ENCODE data around the gene SHISAL1. TPM values are rescaled to one million over a fixed set of nuclear protein-coding genes. Genes with fewer than 3 reads are reported as not detected.
"Not testable (repeated sequence)": the region's sequence is repeated elsewhere in the genome, so short reads cannot be mapped to it uniquely, and the experiment has no call there.

SHISAL1 gene
- total RNA-seq, 2 donors from 2014 or later = 0.27 to 8.6 TPM

GRCh38 chr22:44330744-44331660 is 18.3 kb upstream of the SHISAL1 start:
- intact Hi-C loops (cut with DNase I, micrococcal nuclease) = no loop called here
- no peak for DNase-seq
- no peak for ATAC-seq

- intact Hi-C loops (cut with DNase I, micrococcal nuclease) = no loop called here
- DNase-seq = no peak
- ATAC-seq = no peak
These were observed 17.5 kb upstream of the SHISAL1 start for GRCh38 chr22:44330188-44330743.

GRCh38 chr22:44329179-44329796 is 16.5 kb upstream of the SHISAL1 start:
- DNase-seq (no peak), ATAC-seq (peak; percentile 59)
- intact Hi-C loops (cut with DNase I, micrococcal nuclease) = no loop called here

GRCh38 chr22:44328762-44329161 is 16.0 kb upstream of the SHISAL1 start:
- intact Hi-C loops (cut with DNase I, micrococcal nuclease) = no loop called here
- no peak for DNase-seq
- ATAC-seq = no peak

- intact Hi-C loops (cut with DNase I, micrococcal nuclease) = no loop called here
- no peak for ATAC-seq
- DNase-seq = no peak
These were observed 15.6 kb upstream of the SHISAL1 start for GRCh38 chr22:44328326-44328725.

- DNase-seq (no peak), ATAC-seq (no peak)
- intact Hi-C loops (cut with DNase I, micrococcal nuclease) = no loop called here
These were observed 13.7 kb upstream of the SHISAL1 start for GRCh38 chr22:44326491-44326885.

GRCh38 chr22:44325718-44326490 is 13.2 kb upstream of the SHISAL1 start:
- ATAC-seq (no peak), DNase-seq (no peak)
- intact Hi-C loops (cut with DNase I, micrococcal nuclease) = no loop called here

- ATAC-seq; DNase-seq; intact Hi-C loops (cut with DNase I, micrococcal nuclease): not testable (repeated sequence)
These were observed 10.5 kb upstream of the SHISAL1 start for GRCh38 chr22:44323140-44323790.

GRCh38 chr22:44319685-44320084 is 6.9 kb upstream of the SHISAL1 start:
- no peak for ATAC-seq

GRCh38 chr22:44318751-44319150 is 6.0 kb upstream of the SHISAL1 start:
- no peak for ATAC-seq
- no peak for DNase-seq
- intact Hi-C loops (cut with DNase I, micrococcal nuclease) = no loop called here

More at GRCh38 chr22:44319685-44320084, 6.9 kb upstream of the SHISAL1 start:
- no peak for DNase-seq
- intact Hi-C loops (cut with DNase I, micrococcal nuclease) = no loop called here

GRCh38 chr22:44317886-44318637 is 5.3 kb upstream of the SHISAL1 start:
- intact Hi-C loops (cut with DNase I, micrococcal nuclease) = no loop called here
- DNase-seq (no peak), ATAC-seq (no peak)

- DNase-seq (no peak), ATAC-seq (no peak)
- intact Hi-C loops (cut with DNase I, micrococcal nuclease) = no loop called here
These were observed 4.3 kb upstream of the SHISAL1 start for GRCh38 chr22:44317123-44317444.

GRCh38 chr22:44316393-44317122 is 3.8 kb upstream of the SHISAL1 start:
- intact Hi-C loops (cut with DNase I, micrococcal nuclease) = no loop called here
- no peak for ATAC-seq

GRCh38 chr22:44314425-44315067 is 1.8 kb upstream of the SHISAL1 start:
- DNase-seq (no peak), ATAC-seq (no peak)
- intact Hi-C loops (cut with DNase I, micrococcal nuclease) = no loop called here

More at GRCh38 chr22:44316393-44317122, 3.8 kb upstream of the SHISAL1 start:
- DNase-seq = no peak

GRCh38 chr22:44313385-44314006 is 745 bp upstream of the SHISAL1 start:
- no peak for ATAC-seq

GRCh38 chr22:44311855-44312170 is 938 bp downstream of the SHISAL1 start:
- DNase-seq = no peak
- intact Hi-C loops (cut with DNase I, micrococcal nuclease) = no loop called here
- ATAC-seq = no peak

More at GRCh38 chr22:44313385-44314006, 745 bp upstream of the SHISAL1 start:
- DNase-seq = no peak
- intact Hi-C loops (cut with DNase I, micrococcal nuclease) = no loop called here
